Mucosa of rectum (tissue), 2 donors: ENCODE measurements around the gene LRSAM1.

Experiments
- H3K27ac ChIP-seq, 2 donors: one replicate each; pipeline ENCODE4 v1.7.0; 2013; ENCODE audit warnings: inconsistent platforms in 2 of 2, low read depth in 2 of 2, low read length in 2 of 2
- H3K27me3 ChIP-seq, 2 donors: one replicate each; pipeline ENCODE4 v1.7.0; 2013; ENCODE audit warnings: low read length in 2 of 2; ENCODE audit not compliant: control insufficient read depth in 2 of 2, insufficient read depth in 2 of 2
- H3K36me3 ChIP-seq, 2 donors: one replicate each; pipeline ENCODE4 v1.7.0; 2013; ENCODE audit warnings: low read length in 2 of 2; ENCODE audit not compliant: control insufficient read depth in 2 of 2, insufficient read depth in 2 of 2
- H3K4me1 ChIP-seq, 2 donors: one replicate each; pipeline ENCODE4 v1.7.0; 2013; ENCODE audit warnings: low read length in 2 of 2, mild to moderate bottlenecking in 1 of 2; ENCODE audit not compliant: control insufficient read depth in 2 of 2, insufficient read depth in 2 of 2
- H3K4me3 ChIP-seq, 2 donors: one replicate each; pipeline ENCODE4 v1.7.0; 2013; ENCODE audit warnings: low read length in 2 of 2
- H3K9ac ChIP-seq, 2 donors: one replicate each; pipeline ENCODE4 v1.7.0; 2013; ENCODE audit warnings: low read length in 2 of 2, low read depth in 1 of 2, mild to moderate bottlenecking in 1 of 2
- H3K9me3 ChIP-seq, 2 donors: one replicate each; pipeline ENCODE4 v1.7.0; 2013; ENCODE audit warnings: low read length in 2 of 2; ENCODE audit not compliant: control insufficient read depth in 2 of 2
- donor health status: healthy.
- donor health status: Normal muscosa, but diverticular disease.

The LRSAM1 gene

GRCh38 chr9:127549218-127549617, 97.9 kb downstream of the LRSAM1 start:
- Histone ChIP-seq H3K4me1 (peaks cover 41 to 48% of the 10 kb centered on the region in 2 donors), H3K36me3 (peaks cover 6 to 12% of the 10 kb centered on the region in 2 donors), H3K9ac (no peak overlapping the region), H3K27ac (no peak overlapping the region), H3K9me3 (no peaks in the 10 kb centered on the region), H3K4me3 (no peak overlapping the region), H3K27me3 (no peaks in the 10 kb centered on the region)

- peaks cover 38 to 46% of the 10 kb centered on the region in 2 donors for H3K4me1 ChIP-seq
Observed at GRCh38 chr9:127549751-127550150, 98.4 kb downstream of the LRSAM1 start.

GRCh38 chr9:127550282-127550681, 99.0 kb downstream of the LRSAM1 start:
- peaks cover 36 to 41% of the 10 kb centered on the region in 2 donors for H3K4me1 ChIP-seq
- H3K27ac ChIP-seq = no peak overlapping the region
- H3K36me3 ChIP-seq = peaks cover 6 to 12% of the 10 kb centered on the region in 2 donors
- H3K27me3 ChIP-seq = no peaks in the 10 kb centered on the region
- H3K9ac ChIP-seq = no peak overlapping the region
- H3K4me3 ChIP-seq = no peak overlapping the region
- no peaks in the 10 kb centered on the region for H3K9me3 ChIP-seq

More at GRCh38 chr9:127549751-127550150, 98.4 kb downstream of the LRSAM1 start:
- Histone ChIP-seq H3K36me3 (peaks cover 6 to 12% of the 10 kb centered on the region in 2 donors), H3K9ac (no peak overlapping the region), H3K9me3 (no peaks in the 10 kb centered on the region), H3K27me3 (no peaks in the 10 kb centered on the region), H3K27ac (no peak overlapping the region), H3K4me3 (no peak overlapping the region)

GRCh38 chr9:127550751-127551150, 99.4 kb downstream of the LRSAM1 start:
- H3K9ac ChIP-seq = no peak overlapping the region
- H3K4me1 ChIP-seq = peaks cover 36 to 41% of the 10 kb centered on the region in 2 donors
- no peaks in the 10 kb centered on the region for H3K9me3 ChIP-seq
- peaks cover 6 to 14% of the 10 kb centered on the region in 2 donors for H3K36me3 ChIP-seq
- no peak overlapping the region for H3K27ac ChIP-seq
- H3K27me3 ChIP-seq = no peaks in the 10 kb centered on the region
- no peak overlapping the region for H3K4me3 ChIP-seq
